K562 (cell line): Measurements from ENCODE around the gene IRAK2. TPM values are rescaled to one million over a fixed set of nuclear protein-coding genes. Genes with fewer than 3 reads are reported as not detected.

Experiments used
- CBFA2T2 ChIP-seq: fragments of 450-650 bp; conservative IDR thresholded peaks from 2 replicates; pipeline ENCODE4 v1.6.1; 2017; ENCODE audit warnings: mild to moderate bottlenecking
- ELF1 ChIP-seq: fragments of 200-800 bp; sonication (Bioruptor generic); IDR thresholded peaks from 2 replicates; pipeline ENCODE4 v1.6.1; 2016; ENCODE audit warnings: missing genetic modification characterization, missing compliant biosample characterization
- ETV1 ChIP-seq: fragments of 450-650 bp; conservative IDR thresholded peaks from 2 replicates; pipeline ENCODE4 v1.6.1; 2016; ENCODE audit warnings: missing genetic modification characterization, control low read depth, low read depth, missing compliant biosample characterization
- KLF16 ChIP-seq: IDR thresholded peaks from 2 replicates; pipeline ENCODE4 v1.6.1; 2016; ENCODE audit warnings: antibody characterized with exemption
- MAFG ChIP-seq: fragments of 450-650 bp; conservative IDR thresholded peaks from 2 replicates; pipeline ENCODE4 v1.6.1; 2016; ENCODE audit warnings: missing genetic modification characterization, missing compliant biosample characterization
- NR4A1 ChIP-seq, 2 experiments: fragments of 250-450 bp in 1 of 2; fragments of 450-650 bp in 1 of 2; sonication (Bioruptor Pico) in 1 of 2; IDR thresholded peaks; 2 replicates each; pipeline versions ENCODE4 v1.4.0 to v1.6.1; 2016 to 2020; ENCODE audit warnings: mild to moderate bottlenecking in 2 of 2, missing compliant biosample characterization in 1 of 2, missing genetic modification characterization in 1 of 2, moderate library complexity in 1 of 2
- OTX1 ChIP-seq: fragments of 450-650 bp; formaldehyde crosslinking; IDR thresholded peaks from 2 replicates; pipeline ENCODE4 v1.4.0; 2022; ENCODE audit warnings: mild to moderate bottlenecking
- RBM22 ChIP-seq: fragments of 200-400 bp; formaldehyde crosslinking; IDR thresholded peaks from 2 replicates; pipeline ENCODE4 v1.6.1; 2018; ENCODE audit warnings: low read length, low read depth; ENCODE audit not compliant: poor library complexity, severe bottlenecking
- RFX7 ChIP-seq: fragments of 250-450 bp; sonication (Bioruptor Pico); IDR thresholded peaks from 2 replicates; pipeline ENCODE4 v1.5.1; 2021; ENCODE audit warnings: mild to moderate bottlenecking
- SMARCB1 ChIP-seq: IDR thresholded peaks from 2 replicates; pipeline ENCODE4 v1.6.1; 2011; ENCODE audit warnings: improper control_type of control experiment, low read depth; ENCODE audit not compliant: insufficient read length
- SREBF2 ChIP-seq: sonication (generic); formaldehyde crosslinking; IDR thresholded peaks from 2 replicates; pipeline ENCODE4 v1.4.0; 2020; ENCODE audit warnings: mild to moderate bottlenecking, missing genetic modification reagents
- TARDBP ChIP-seq: fragments of 450-650 bp; IDR thresholded peaks from 2 replicates; pipeline ENCODE4 v1.6.1; 2016
- THRA ChIP-seq: fragments of 450-650 bp; IDR thresholded peaks from 2 replicates; pipeline ENCODE4 v1.6.1; 2017; ENCODE audit warnings: mild to moderate bottlenecking, moderate library complexity
- ZNF316 ChIP-seq: fragments of 450-650 bp; IDR thresholded peaks from 2 replicates; pipeline ENCODE4 v1.6.1; 2016
- polyA plus RNA-seq, 8 experiments: library from polyadenylated mRNA; depleted of rRNA in 4 of 8; stranded (reverse) in 5 of 8; unstranded in 3 of 8; fragments of >200 nt; fragmentation: Nextera tagmentation in 2 of 8; fragmentation: Illumina TruSeq in 1 of 8; extraction: Ambion mirVana in 2 of 8; extraction: Trizol in 1 of 8; gene quantifications; 2 replicates each; pipeline versions ENCODE4 v1.2.1 to v1.2.3, GENCODE V29; 2011 to 2014; ENCODE audit warnings: inconsistent platforms in 1 of 8, missing spikeins in 1 of 8
- total RNA-seq, 7 experiments: library from RNA; depleted of rRNA in 6 of 7; stranded (reverse); fragments of >200 nt in 6 of 7; fragmentation: Illumina TruSeq in 2 of 7; extraction: Trizol in 2 of 7; gene quantifications; 2 replicates each; pipeline versions ENCODE4 v1.2.1 to v1.2.3, GENCODE V29; 2011 to 2021; ENCODE audit warnings: low replicate concordance in 1 of 7
- TF ChIP-seq, protein P1 (sequence below): fragments of 450-650 bp; IDR thresholded peaks from 2 replicates; pipeline ENCODE4 v1.6.1; 2016; ENCODE audit warnings: antibody characterized with exemption
- TF ChIP-seq, protein P2 (sequence below): fragments of 250-450 bp; sonication (Bioruptor Pico); IDR thresholded peaks from 2 replicates; pipeline ENCODE4 v1.5.0; 2021
- TF ChIP-seq, protein P3 (sequence below): fragments of 450-650 bp; IDR thresholded peaks from 2 replicates; pipeline ENCODE4 v1.6.1; 2017; ENCODE audit warnings: antibody characterized with exemption
- TF ChIP-seq, protein P4 (sequence below): fragments of 450-650 bp; formaldehyde crosslinking; IDR thresholded peaks from 2 replicates; pipeline ENCODE4 v1.4.0; 2022; ENCODE audit warnings: missing genetic modification characterization

Gene IRAK2
- total and polyA plus RNA-seq, 9 of the 15 experiments (the other 6 are each of a cell fraction or from before 2014, with no cell fraction given) = 0.42 to 4.4 (median 2.7) TPM

DNA sequence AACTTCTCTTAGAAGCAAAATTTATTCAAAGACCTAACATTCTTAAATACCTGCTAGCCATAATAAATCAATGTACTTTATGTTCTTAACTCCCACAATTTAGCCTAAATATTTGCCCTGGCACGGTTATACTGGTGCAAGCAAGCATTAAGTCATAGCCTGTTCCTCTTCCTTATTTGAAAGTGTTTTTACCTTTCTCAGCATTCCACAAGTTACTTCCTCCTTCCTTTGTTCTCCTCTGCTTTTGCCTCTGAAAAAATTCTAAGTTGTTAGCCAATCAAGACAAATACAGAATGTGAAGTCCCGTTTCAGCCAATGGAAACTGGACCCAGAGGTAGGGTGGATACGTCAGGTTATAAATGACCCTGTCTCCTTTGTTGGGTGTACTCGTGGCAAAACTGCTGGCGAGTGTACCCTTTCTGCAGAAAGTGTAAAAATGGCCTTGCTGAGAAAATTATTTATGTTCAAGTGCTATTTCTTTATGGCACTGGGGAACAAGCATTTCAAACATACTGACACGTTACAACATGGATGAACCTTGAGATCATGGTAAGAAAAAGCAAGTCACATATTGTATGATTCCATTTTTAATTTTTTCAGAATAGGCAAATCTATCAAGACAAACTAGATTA, 80.5 kb downstream of the IRAK2 start (continued):
- TF ChIP-seq, protein P1, sequence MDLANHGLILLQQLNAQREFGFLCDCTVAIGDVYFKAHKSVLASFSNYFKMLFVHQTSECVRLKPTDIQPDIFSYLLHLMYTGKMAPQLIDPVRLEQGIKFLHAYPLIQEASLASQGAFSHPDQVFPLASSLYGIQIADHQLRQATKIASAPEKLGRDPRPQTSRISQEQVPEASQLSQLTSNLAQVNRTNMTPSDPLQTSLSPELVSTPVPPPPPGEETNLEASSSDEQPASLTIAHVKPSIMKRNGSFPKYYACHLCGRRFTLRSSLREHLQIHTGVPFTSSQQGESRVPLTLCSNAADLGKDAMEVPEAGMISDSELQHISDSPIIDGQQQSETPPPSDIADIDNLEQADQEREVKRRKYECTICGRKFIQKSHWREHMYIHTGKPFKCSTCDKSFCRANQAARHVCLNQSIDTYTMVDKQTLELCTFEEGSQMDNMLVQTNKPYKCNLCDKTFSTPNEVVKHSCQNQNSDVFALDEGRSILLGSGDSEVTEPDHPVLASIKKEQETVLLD = no peak
- TF ChIP-seq THRA = no peak
- TF ChIP-seq KLF16 = no peak
- TF ChIP-seq, protein P2, sequence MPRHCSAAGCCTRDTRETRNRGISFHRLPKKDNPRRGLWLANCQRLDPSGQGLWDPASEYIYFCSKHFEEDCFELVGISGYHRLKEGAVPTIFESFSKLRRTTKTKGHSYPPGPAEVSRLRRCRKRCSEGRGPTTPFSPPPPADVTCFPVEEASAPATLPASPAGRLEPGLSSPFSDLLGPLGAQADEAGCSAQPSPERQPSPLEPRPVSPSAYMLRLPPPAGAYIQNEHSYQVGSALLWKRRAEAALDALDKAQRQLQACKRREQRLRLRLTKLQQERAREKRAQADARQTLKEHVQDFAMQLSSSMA (CRISPR knock-in tag) = no peak
- TF ChIP-seq MAFG (tag) = 0 out of 2 replicates have a peak, but pooled peaks have one; percentile 18
- no peak for TF ChIP-seq CBFA2T2
- TF ChIP-seq SMARCB1 = no peak
- TF ChIP-seq, protein P3, sequence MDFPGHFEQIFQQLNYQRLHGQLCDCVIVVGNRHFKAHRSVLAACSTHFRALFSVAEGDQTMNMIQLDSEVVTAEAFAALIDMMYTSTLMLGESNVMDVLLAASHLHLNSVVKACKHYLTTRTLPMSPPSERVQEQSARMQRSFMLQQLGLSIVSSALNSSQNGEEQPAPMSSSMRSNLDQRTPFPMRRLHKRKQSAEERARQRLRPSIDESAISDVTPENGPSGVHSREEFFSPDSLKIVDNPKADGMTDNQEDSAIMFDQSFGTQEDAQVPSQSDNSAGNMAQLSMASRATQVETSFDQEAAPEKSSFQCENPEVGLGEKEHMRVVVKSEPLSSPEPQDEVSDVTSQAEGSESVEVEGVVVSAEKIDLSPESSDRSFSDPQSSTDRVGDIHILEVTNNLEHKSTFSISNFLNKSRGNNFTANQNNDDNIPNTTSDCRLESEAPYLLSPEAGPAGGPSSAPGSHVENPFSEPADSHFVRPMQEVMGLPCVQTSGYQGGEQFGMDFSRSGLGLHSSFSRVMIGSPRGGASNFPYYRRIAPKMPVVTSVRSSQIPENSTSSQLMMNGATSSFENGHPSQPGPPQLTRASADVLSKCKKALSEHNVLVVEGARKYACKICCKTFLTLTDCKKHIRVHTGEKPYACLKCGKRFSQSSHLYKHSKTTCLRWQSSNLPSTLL = no peak
- no peak for TF ChIP-seq RFX7 (CRISPR knock-in tag)
- TF ChIP-seq RBM22 = no peak
- TF ChIP-seq SREBF2 (CRISPR knock-in tag) = no peak
- no peak for TF ChIP-seq ETV1 (tag)
- TF ChIP-seq NR4A1 (CRISPR knock-in tag; IDR thresholded peaks at IDR 0.05) = no peak
- 0 out of 2 replicates have a peak, but pooled peaks have one; percentile 28 for TF ChIP-seq NR4A1 (tag; IDR thresholded peaks at IDR 0.05)
- TF ChIP-seq ELF1 (tag) = no peak
- TF ChIP-seq OTX1 (CRISPR knock-in tag) = no peak
- TF ChIP-seq TARDBP = no peak
- TF ChIP-seq ZNF316 = no peak
- TF ChIP-seq, protein P4, sequence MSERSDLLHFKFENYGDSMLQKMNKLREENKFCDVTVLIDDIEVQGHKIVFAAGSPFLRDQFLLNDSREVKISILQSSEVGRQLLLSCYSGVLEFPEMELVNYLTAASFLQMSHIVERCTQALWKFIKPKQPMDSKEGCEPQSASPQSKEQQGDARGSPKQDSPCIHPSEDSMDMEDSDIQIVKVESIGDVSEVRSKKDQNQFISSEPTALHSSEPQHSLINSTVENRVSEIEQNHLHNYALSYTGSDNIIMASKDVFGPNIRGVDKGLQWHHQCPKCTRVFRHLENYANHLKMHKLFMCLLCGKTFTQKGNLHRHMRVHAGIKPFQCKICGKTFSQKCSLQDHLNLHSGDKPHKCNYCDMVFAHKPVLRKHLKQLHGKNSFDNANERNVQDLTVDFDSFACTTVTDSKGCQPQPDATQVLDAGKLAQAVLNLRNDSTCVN (CRISPR knock-in tag) = no peak
